Heart right ventricle (tissue), 16 donors: ENCODE measurements around the gene FARSA. TPM values are rescaled to one million over a fixed set of nuclear protein-coding genes. Genes with fewer than 3 reads are reported as not detected.

Experiments
- ATAC-seq, 8 donors: fragments of 200-7000 bp; cut with Tn5 transposase; one replicate each; pipeline ENCODE4 v1.9.1; 2020; ENCODE audit warnings: mild to moderate bottlenecking in 8 of 8, moderate library complexity in 8 of 8, moderate number of reproducible peaks in 1 of 8
- DNase-seq, 2 donors: peaks; one replicate each; pipeline ENCODE4 v3.0.0-alpha.2; 2020
- H3K27ac ChIP-seq, 10 donors: fragments of 200-600 bp; sonication (generic) in 2 of 10; one replicate each; pipeline versions ENCODE4 v1.5.0 to v1.8.0; 2020 to 2022; ENCODE audit warnings: mild to moderate bottlenecking in 3 of 10
- H3K27me3 ChIP-seq, 7 donors: fragments of 200-600 bp; one replicate each; pipeline ENCODE4 v1.8.0; 2021 to 2022; ENCODE audit warnings: mild to moderate bottlenecking in 2 of 7
- H3K36me3 ChIP-seq, 9 donors: fragments of 200-600 bp; sonication (generic) in 1 of 9; one replicate each; pipeline versions ENCODE4 v1.5.0 to v1.8.0; 2020 to 2022; ENCODE audit warnings: mild to moderate bottlenecking in 2 of 9
- H3K4me1 ChIP-seq, 9 donors: fragments of 200-600 bp; sonication (generic) in 1 of 9; one replicate each; pipeline versions ENCODE4 v1.5.0 to v1.8.0; 2020 to 2022; ENCODE audit warnings: mild to moderate bottlenecking in 4 of 9
- H3K4me3 ChIP-seq, 10 donors: fragments of 200-600 bp; sonication (generic) in 2 of 10; one replicate each; pipeline versions ENCODE4 v1.5.0 to v1.8.0; 2020 to 2022; ENCODE audit warnings: mild to moderate bottlenecking in 7 of 10, moderate library complexity in 2 of 10
- H3K9me3 ChIP-seq, 11 donors: fragments of 200-600 bp in 10 of 11; sonication (generic) in 2 of 11; one replicate each; pipeline versions ENCODE4 v1.5.0 to v1.8.0; 2013 to 2022; ENCODE audit warnings: mild to moderate bottlenecking in 2 of 11, control low read depth in 1 of 11, moderate library complexity in 1 of 11
- WGBS, 2 donors: extraction: QIAGEN DNeasy Blood & Tissue Kit; methylation state at CpG; one replicate each; pipeline ENCODE4 v1.1.7; 2013; ENCODE audit warnings: inconsistent platforms in 1 of 2; 5-methylcytosine and 5-hydroxymethylcytosine counted together
- intact Hi-C, 10 donors: fragments of 100-400 bp; cut with DNase I; formaldehyde crosslinking; loops; one replicate each; pipeline versions ENCODE4 v1.11.1 to v1.14.2; 2022
- polyA plus RNA-seq, 2 donors: library from polyadenylated mRNA; stranded (reverse); fragments of 200-250 nt; gene quantifications; one replicate each; pipeline ENCODE4 v1.2.3, GENCODE V29; 2013
- total RNA-seq, 10 donors: library from RNA; stranded (reverse); fragmentation: NEBNext Ultra II Directional in 3 of 10; extraction: Animal tissue kit (Norgen Biotek cat#: 25700) in 3 of 10; gene quantifications; one replicate each; pipeline versions ENCODE4 v1.2.1 to v1.2.4, GENCODE V29; 2021 to 2023
- TF ChIP-seq, protein P1 (sequence below), 9 donors: fragments of 200-600 bp; sonication (generic) in 2 of 9; IDR thresholded peaks; one replicate each; pipeline versions ENCODE4 v1.5.0 to v1.8.0; 2021 to 2022; ENCODE audit warnings: antibody characterized with exemption in 9 of 9, mild to moderate bottlenecking in 5 of 9, moderate library complexity in 1 of 9
- donor health status: Arrhythmogenic right ventricular cardiomyopathy.
- donor health status: ischemic (EF 13 %, LVEDD 7.1; RV severe dilation, severe dysfunction).
- donor health status: healthy with polysubstance abuse.
- donor health status: DM: no; HTN: yes; CAD: no.
- donor health status: DM: no; HTN: no; CAD: no.
- donor health status: ischemic (EF 25% LVEDD 6.9; RV normal size, moderate dysfunction).
- donor health status: ischemic (EF 25% LVEDD 5.7; RV mildly dilated, moderate dysfunction).
- donor health status: healthy.
- donor health status: DM: yes; HTN: yes; CAD: no.
- donor health status: Ischemic cardiomyopathy.
- donor health status: ischemic (EF 35%, LVEDD 5.7; RV mildly dilated, moderate dysfunction).
- donor health status: nonischemic (EF 11% LVEDD 7.7; RV severe dilation, severe dysfunction).
- donor health status: DM: yes; HTN: yes; CAD: no.
- donor health status: PGD.
- donor health status: ischemic (EF 29% LVEDD 5.4; RV normal size, mild dysfunction).
- donor health status: nonischemic (EF 23%, LVEDD 6.1; RV moderate dilation, normal function).

The FARSA gene
- total and polyA plus RNA-seq, 12 donors = 23.2 to 81.4 (median 38.5) TPM

DNA sequence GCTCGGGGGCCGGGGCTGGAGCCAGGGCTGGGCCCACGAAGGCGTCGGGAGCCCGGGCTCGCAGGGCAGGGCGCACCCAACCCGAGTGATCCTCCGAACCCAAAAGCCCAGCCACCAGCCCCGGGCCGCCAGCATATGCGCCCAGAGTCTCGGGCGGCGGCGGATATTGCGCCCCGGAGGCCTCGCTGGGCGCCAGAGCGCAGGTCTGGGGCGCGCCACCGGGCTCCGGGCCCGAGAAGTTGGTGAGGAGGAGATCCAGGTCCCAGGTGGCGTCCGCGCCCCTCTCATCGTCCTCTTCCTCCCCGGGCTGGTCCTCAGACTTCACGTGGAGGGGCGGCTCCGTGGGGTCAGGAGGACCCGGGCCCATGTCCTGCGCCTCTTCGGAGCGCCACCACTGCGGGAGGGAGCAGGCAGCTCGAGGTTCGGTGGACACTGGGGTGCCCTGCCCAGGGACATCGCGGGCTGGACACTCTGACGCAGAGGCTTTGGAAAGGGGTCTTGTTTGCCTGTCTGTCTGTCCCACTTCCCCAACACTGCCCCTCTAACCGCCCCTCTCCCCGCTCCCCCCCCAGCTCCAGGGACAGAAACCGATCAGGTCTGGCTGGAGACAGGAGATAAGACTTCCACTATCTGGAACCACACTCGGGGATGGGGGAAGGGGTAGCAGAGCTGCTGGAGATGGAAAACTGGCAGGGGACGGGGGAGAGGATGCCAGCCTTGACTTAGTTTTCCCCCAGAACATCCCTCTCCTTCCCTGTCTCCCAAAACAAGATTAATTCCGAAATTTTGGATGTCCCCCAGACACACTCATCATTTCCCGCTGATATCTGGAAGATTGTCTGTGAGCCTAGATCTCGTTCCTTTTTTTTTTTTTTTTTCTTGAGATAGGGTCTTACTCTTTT lies 47.5 kb downstream of the FARSA start:
- intact Hi-C loops = loop anchor here in 4 of 10 donors (2.0 to 10.0 kb wide), 3 partner anchors 75 to 79 kb away; partner anchors contain the start of gene DAND5 (in 2 of the 4)
- 3 to 4% methylated on average over 46 to 53 of the region's 53 CpGs for WGBS, 2 donors

DNA sequence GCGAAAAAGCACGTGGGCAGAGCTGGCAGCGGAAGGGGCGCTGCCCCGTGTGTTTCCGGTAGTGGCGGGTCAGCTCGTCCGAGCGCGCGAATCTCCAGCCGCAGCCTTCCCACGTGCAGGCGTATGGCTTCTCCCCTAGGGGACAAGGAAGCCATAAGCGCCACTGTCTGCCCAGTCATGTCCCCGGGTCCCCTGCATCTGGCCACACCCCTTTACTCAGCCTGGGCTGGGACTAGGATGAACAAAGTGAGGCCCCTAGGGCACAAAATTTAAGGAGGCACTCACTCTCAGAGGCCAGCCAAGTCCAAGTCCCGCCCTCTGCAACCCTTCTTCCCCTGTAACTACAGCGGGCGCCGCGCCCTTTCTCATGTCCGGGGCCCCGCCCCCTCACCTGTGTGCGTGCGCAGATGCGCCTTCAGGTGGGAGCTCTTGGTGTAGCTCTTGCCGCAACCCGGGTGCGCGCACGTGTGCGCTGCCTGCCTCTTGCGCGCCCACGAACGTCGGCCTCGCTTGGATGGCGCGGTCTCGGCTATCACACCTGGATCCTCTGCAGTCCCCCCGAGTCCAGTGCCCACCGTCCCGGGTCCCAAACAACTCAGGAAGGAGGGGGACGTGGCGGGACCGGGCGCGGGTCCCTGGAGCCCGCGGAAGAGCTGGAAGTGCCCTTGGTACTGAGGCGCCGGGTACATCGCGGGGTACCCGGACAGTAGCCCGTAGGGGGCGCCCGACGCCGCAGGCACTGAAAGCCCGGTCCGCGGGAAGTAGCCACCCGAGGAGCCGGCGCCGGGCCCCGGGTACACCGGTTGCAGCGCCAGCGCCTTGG lies 48.4 kb downstream of the FARSA start:
- peak overlapping the region in 9 of 10 donors; percentile 17 to 58 (median 45) for H3K4me3 ChIP-seq
- peaks cover 0 to 45% (median 27%) of the 10 kb centered on the region in 7 donors for H3K27me3 ChIP-seq
- no peaks in the 10 kb centered on the region for H3K36me3 ChIP-seq
- peak in 5 of 8 donors; percentile 18 to 45 (median 26) for ATAC-seq
- DNase-seq = peak; percentile 47 to 71
- H3K4me1 ChIP-seq = peaks cover 10 to 53% (median 23%) of the 10 kb centered on the region in 9 donors
- intact Hi-C loops = loop anchor here in 3 of 10 donors (2.0 to 10.0 kb wide), 2 partner anchors 80 kb away; partner anchors contain the start of gene DAND5 (in 2 of the 3)
- peaks cover 0 to 15% (median 0%) of the 10 kb centered on the region in 11 donors for H3K9me3 ChIP-seq
- H3K27ac ChIP-seq = peak overlapping the region in 1 of 10 donors; percentile 68
- TF ChIP-seq, protein P1, sequence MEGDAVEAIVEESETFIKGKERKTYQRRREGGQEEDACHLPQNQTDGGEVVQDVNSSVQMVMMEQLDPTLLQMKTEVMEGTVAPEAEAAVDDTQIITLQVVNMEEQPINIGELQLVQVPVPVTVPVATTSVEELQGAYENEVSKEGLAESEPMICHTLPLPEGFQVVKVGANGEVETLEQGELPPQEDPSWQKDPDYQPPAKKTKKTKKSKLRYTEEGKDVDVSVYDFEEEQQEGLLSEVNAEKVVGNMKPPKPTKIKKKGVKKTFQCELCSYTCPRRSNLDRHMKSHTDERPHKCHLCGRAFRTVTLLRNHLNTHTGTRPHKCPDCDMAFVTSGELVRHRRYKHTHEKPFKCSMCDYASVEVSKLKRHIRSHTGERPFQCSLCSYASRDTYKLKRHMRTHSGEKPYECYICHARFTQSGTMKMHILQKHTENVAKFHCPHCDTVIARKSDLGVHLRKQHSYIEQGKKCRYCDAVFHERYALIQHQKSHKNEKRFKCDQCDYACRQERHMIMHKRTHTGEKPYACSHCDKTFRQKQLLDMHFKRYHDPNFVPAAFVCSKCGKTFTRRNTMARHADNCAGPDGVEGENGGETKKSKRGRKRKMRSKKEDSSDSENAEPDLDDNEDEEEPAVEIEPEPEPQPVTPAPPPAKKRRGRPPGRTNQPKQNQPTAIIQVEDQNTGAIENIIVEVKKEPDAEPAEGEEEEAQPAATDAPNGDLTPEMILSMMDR (IDR thresholded peaks at IDR 0.05) = peak; percentile 27 to 82 (median 62)
- WGBS, 2 donors = 2 to 3% methylated on average over 73 of the region's 73 CpGs

More for the DNA sequence above, 47.5 kb downstream of the FARSA start:
- peaks cover 0 to 15% (median 0%) of the 10 kb centered on the region in 11 donors for H3K9me3 ChIP-seq
- H3K4me3 ChIP-seq = peak overlapping the region in 9 of 10 donors; percentile 17 to 58 (median 45)
- peaks cover 0 to 45% (median 27%) of the 10 kb centered on the region in 7 donors for H3K27me3 ChIP-seq
- TF ChIP-seq, protein P1 (IDR thresholded peaks at IDR 0.05) = peak in 1 of 9 donors; percentile 31
- H3K36me3 ChIP-seq = no peaks in the 10 kb centered on the region
- ATAC-seq = no peak
- peak overlapping the region in 1 of 10 donors; percentile 68 for H3K27ac ChIP-seq
- peaks cover 7 to 47% (median 19%) of the 10 kb centered on the region in 9 donors for H3K4me1 ChIP-seq
- DNase-seq = no peak

DNA sequence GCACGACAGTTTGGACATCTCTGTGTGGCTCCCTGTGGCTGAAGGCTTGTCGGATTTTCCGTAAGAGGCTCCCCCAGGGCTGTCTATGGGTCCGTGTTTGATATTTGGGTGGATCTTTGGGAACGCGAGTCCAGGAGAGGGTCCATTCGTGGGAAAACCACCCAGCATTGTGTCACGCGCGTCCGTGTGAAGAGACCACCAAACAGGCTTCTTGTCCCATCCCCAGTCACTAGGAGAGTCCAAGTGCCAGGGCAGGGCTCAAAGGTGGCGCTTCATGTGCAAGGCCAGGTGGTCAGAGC lies 48.9 kb downstream of the FARSA start:
- H3K4me1 ChIP-seq = peaks cover 10 to 55% (median 24%) of the 10 kb centered on the region in 9 donors
- no peak overlapping the region for H3K27ac ChIP-seq
- DNase-seq (no peak), ATAC-seq (no peak)
- peak overlapping the region in 3 of 10 donors; percentile 40 to 58 (median 47) for H3K4me3 ChIP-seq
- TF ChIP-seq, protein P1 (IDR thresholded peaks at IDR 0.05) = no peak
- peaks cover 0 to 45% (median 27%) of the 10 kb centered on the region in 7 donors for H3K27me3 ChIP-seq
- whole genome bisulfite sequencing, 2 donors = 66 to 69% methylated on average over 12 of the region's 12 CpGs
- H3K9me3 ChIP-seq = peaks cover 0 to 15% (median 0%) of the 10 kb centered on the region in 11 donors
- H3K36me3 ChIP-seq = peaks cover 0 to 2% (median 0%) of the 10 kb centered on the region in 9 donors
- intact Hi-C loops = loop anchor here in 3 of 10 donors (2.0 to 10.0 kb wide), 2 partner anchors 80 kb away; partner anchors contain the start of gene DAND5 (in 2 of the 3)
